Suppressor macrophage treated with lipopolysaccharide for 4 hours (primary cell): ENCODE data around the gene CCDC177.
"Not testable (repeated sequence)": the region's sequence is repeated elsewhere in the genome, so short reads cannot be mapped to it uniquely, and the experiment has no call there.

Experiments used
- DNase-seq: peaks from one replicate; pipeline ENCODE4 v3.0.0-alpha.2; 2020

The CCDC177 gene

DNA sequence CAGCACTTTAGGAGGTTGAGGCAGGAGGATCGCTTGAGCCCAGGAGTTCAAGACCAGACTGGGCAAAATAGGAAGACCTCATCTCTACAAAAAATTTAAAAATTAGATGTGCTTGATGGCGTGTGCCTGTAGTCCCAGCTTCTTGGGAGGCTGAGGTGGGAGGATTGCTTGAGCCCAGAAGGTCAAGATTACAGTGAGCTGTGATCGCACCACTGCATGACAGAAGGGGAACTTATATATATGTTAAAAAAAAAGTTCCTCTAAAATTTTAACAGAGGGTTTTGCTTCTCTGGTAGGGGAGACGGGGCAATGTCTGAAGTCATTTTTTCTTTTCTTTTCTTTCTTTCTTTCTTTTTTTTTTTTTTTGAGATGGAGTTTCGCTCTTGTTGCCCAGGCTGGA, 24.8 kb upstream of the CCDC177 start:
- DNase-seq = not testable (repeated sequence)

- no peak for DNase-seq
Measured at GRCh38 chr14:69595336-69595735, 20.7 kb upstream of the CCDC177 start.

GRCh38 chr14:69594846-69595245, 20.2 kb upstream of the CCDC177 start:
- DNase-seq = no peak

GRCh38 chr14:69593018-69593677, 18.5 kb upstream of the CCDC177 start:
- DNase-seq = no peak

DNA sequence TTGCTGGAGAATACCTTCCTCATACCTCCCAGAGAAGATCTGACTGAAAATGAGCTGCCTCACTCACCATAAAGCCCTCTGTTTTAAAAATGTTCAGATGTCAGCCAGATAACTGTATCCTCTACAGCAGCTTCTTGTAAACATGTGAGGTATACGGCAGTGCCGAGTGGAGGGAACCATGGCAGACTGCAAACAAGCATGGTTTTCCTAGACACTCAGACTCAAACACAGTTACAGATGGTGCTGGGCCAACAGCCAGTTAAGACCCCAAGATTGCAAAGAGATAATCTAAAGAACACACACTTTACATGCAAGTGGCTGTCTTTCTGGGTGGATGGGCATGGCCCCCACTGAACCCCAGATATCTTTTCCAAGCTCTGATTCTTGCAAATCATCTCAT, 16.6 kb upstream of the CCDC177 start:
- no peak for DNase-seq

- DNase-seq = peak; percentile 12
Measured at GRCh38 chr14:69587389-69587788, 12.7 kb upstream of the CCDC177 start.

DNA sequence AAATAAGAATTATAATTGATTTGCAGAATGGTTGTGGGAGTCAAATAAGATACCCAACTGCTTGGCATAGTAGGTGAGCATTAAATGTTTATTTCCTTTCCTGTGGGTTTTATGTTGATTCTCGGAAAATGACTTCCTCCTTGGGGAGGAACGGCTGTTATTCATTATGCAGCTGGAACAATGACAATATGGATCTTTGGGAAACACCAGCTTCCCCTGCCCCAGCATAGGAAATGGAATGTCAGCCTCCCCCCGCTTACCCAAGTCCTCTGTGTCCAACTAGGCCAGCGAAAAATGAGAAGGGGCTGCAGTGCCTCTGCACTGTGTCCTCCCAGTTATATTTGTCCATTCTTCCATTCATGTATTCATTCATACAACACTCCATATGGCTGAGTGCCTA, 11.7 kb upstream of the CCDC177 start:
- peak; percentile 9 for DNase-seq

- no peak for DNase-seq
Measured at GRCh38 chr14:69584389-69584788, 9.7 kb upstream of the CCDC177 start.

- no peak for DNase-seq
Measured at GRCh38 chr14:69582829-69583228, 8.2 kb upstream of the CCDC177 start.

DNA sequence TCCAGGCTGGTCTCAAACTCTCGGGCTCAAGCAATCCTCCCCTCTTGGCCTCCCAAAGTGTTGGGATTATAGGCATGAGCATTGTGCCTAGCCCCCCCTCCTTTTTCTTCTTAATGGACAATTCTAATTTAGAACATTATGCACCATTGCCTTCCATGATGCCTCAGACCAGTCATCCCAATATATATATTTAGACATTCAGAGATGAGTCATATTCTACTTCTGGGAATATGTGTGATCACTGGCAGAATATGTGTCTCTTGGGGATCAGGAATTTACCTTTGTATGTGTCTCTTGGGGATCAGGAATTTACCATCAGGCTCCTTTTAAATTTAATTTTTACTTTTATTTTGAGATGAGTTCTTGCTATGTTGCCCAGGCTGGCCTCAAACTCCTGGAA, 7.5 kb upstream of the CCDC177 start:
- peak; percentile 20 for DNase-seq

- DNase-seq = no peak
Measured at GRCh38 chr14:69581316-69581935, 6.8 kb upstream of the CCDC177 start.

DNA sequence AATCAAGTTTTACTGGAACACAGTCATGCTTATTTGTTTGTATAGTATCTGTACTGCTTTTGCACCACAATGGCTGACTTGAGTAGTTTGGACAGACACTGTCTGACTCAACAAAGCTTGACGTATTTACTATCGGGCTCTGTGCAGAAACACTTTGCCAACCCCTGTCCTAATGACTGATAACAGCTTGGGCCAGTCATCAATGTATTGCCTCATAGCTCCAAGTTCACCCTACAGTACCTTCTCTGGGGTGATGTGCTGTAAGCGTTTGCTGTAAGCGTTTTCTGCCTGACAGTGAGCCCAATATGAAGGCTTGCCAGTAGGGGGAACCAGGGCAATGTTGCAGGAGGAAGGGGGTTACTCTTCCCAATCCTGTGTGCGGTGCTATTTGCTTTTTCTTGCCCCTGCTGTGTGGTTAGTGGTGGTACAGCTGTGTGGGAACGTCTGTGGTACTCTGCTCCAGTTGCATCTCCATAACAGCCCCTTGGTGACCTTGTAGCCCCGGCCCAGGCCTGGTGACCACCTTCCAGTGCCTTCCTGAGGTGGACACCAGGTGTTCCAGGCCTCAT, 5.4 kb upstream of the CCDC177 start:
- peak; percentile 60 for DNase-seq

DNA sequence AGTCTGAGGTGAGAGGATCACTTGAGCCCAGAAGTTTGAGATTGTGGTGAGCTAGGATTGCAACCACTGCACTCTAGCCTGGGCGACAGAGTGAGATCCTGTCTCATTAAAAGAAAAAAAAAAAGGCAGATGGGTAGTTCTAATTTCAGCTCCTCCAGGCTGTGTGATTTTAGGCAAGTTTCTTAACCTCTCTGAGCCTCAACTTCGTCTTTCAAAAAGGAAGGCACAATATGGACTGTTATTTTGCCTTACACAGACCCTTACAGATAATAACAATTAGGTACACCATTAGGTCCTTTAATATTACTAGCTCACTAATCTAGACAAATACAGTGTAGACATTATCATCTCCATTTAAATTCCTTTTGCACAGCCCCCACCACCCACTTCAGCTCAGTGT, 4.8 kb upstream of the CCDC177 start:
- DNase-seq = no peak

DNA sequence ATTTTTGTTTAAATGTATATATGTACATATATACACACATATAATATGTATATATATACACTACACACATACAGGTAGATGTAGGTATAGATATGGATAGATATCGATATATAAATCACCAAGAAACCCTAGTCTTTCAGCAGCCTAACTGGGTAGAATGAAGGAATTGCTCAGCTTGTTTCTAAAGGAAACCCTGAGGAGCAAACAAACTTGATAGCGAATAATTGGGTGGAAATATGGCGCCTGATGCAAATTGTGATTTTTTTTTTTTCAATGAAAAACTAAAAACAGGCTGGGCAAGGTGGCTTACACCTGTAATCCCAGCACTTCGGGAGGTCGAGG, 254 bp upstream of the CCDC177 start:
- no peak for DNase-seq

- DNase-seq = no peak
Measured at GRCh38 chr14:69573831-69574262, 824 bp downstream of the CCDC177 start.

- DNase-seq = no peak
Measured at GRCh38 chr14:69573205-69573830, 1.4 kb downstream of the CCDC177 start.

DNA sequence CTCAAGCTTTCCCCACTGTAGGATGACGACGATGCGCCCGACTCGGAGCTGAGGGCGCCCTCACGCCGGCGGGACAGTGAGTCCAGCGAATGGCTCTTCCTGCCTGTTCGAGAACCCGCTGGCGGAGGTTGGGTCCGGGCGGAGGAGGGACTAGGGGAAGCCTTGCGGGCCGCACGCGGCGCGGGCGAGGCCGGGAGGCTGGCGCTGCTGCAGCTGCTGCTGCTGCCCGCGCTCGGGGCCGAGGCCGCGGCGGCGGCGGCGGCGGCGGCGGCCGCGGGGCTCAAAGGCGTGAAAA, 1.9 kb downstream of the CCDC177 start:
- no peak for DNase-seq

GRCh38 chr14:69572030-69572840, 2.4 kb downstream of the CCDC177 start:
- DNase-seq = peak; percentile 13

GRCh38 chr14:69571449-69572029, 3.1 kb downstream of the CCDC177 start:
- DNase-seq = no peak

- no peak for DNase-seq
Measured at GRCh38 chr14:69570836-69571330, 3.8 kb downstream of the CCDC177 start.

- DNase-seq = no peak
Measured at GRCh38 chr14:69569859-69570258, 4.8 kb downstream of the CCDC177 start.

GRCh38 chr14:69567563-69567962, 7.1 kb downstream of the CCDC177 start:
- DNase-seq = no peak

GRCh38 chr14:69561893-69562292, 12.8 kb downstream of the CCDC177 start:
- no peak for DNase-seq
